Activated CD4-positive, alpha-beta T cell treated with anti-CD3 and anti-CD28 coated beads, Interleukin-2, amount 10 ng/mL, durations not matched to agents 24 days and 14 days (primary cell): ENCODE data around the gene CSRP1. TPM values are rescaled to one million over a fixed set of nuclear protein-coding genes. Genes with fewer than 3 reads are reported as not detected.
A peak's percentile ranks its signal among the peaks of the same experiment; 100 is the strongest.

Source experiments
- DNase-seq: peaks from one replicate; pipeline ENCODE4 v3.0.0; 2022
- H3K27ac Mint-ChIP-seq: one replicate; pipeline ENCODE4 v1.8.0; 2022; ENCODE audit warnings: mild to moderate bottlenecking, mixed read lengths
- H3K27me3 Mint-ChIP-seq: one replicate; pipeline ENCODE4 v1.8.0; 2022; ENCODE audit warnings: mixed read lengths
- H3K36me3 Mint-ChIP-seq: one replicate; pipeline ENCODE4 v1.8.0; 2022; ENCODE audit warnings: low read depth, mild to moderate bottlenecking, mixed read lengths
- H3K4me1 Mint-ChIP-seq: one replicate; pipeline ENCODE4 v1.8.0; 2021; ENCODE audit warnings: mixed read lengths
- H3K4me3 Mint-ChIP-seq: one replicate; pipeline ENCODE4 v1.8.0; 2022; ENCODE audit warnings: mild to moderate bottlenecking, moderate library complexity, mixed read lengths
- H3K9me3 Mint-ChIP-seq: one replicate; pipeline ENCODE4 v1.8.0; 2021; ENCODE audit warnings: mixed read lengths
- intact Hi-C: fragments of 100-400 bp; cut with micrococcal nuclease; formaldehyde crosslinking; loops from one replicate; pipeline ENCODE4 v1.15.1; 2023
- total RNA-seq: library from RNA; stranded (reverse); gene quantifications from 2 replicates; pipeline ENCODE4 v1.2.3, GENCODE V29; 2022

Gene CSRP1
- total RNA-seq, 1 donor from 2014 or later, result 59.0 TPM

DNA sequence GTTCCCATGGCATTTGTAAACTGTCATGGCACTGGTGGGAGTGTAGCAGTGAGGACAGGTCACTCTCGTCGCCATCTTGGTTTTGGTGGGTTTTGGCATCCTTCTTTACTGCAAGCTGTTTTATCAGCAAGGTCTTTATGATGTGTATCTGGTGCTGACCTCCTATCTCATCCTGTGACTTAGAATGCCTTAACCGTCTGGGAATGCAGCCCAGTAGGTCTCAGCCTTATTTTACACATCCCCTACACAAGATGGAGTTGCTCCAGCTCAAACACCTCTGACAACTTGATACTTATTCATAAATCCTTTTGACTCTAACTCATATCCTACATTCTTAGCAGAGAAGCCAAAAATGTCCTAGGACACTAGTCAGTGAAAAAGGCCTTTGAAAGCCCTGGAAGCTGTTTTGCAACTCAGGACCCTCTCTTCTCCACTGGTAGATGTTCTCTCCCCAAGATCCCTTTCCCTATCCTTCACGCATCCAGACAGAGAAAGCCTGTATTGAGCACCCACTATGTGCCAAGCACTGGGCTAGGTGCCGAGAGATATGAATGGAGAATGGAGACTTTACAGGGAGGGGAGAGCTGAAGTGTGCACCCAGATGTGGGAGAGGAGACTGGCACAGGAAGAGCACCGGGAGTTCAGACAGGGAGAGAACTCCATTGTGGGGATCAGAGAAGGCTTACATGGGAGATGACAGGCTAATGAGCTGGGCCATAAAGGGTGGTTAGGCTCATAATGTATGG is 6.7 kb upstream of the CSRP1 start:
- no peaks in the 10 kb centered on the region for H3K9me3 Mint-ChIP-seq
- no peak overlapping the region for H3K27ac Mint-ChIP-seq
- H3K27me3 Mint-ChIP-seq, result no peaks in the 10 kb centered on the region
- H3K4me1 Mint-ChIP-seq, result peaks cover 17% of the 10 kb centered on the region
- H3K36me3 Mint-ChIP-seq, result peaks cover 2% of the 10 kb centered on the region
- H3K4me3 Mint-ChIP-seq, result no peak overlapping the region
- no peak for DNase-seq
- intact Hi-C loops, result loop anchor here (1.0 kb wide), 2 partner anchors 31 to 65 kb away; no protein-coding TSS in a partner anchor

DNA sequence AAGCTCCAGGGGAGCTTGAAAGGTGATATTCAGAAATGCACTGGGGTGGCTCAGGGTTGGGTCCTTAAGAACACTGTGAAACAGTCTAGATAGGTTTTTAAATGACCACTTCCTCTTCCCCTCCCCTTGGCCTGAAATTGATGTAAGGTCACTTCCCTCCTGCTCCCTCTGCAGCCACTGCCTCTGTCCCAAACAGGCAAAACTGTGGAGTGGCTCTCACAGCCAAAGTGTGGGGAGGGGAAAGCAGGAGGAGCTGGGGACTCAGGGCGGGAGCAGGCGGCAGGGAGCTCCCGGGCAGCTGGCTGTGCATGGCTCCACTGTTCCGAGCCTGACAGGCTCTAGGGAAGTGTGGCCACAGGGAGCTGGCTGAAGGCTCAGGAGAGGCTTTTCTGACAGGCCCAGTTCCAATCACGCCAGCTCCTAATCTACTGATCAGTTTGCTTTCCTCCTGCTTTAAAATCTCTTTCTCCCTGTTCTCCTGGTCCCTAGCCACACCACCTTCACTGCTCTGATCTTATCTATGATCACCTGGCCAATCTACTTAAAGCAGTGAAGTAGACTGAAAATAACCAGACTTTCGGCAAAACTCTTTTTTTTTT is 5.1 kb upstream of the CSRP1 start:
- intact Hi-C loops, result no loop called here
- Mint-ChIP-seq H3K27me3 (no peaks in the 10 kb centered on the region), H3K27ac (no peak overlapping the region), H3K4me1 (peaks cover 25% of the 10 kb centered on the region), H3K36me3 (peaks cover 5% of the 10 kb centered on the region), H3K4me3 (no peak overlapping the region), H3K9me3 (no peaks in the 10 kb centered on the region)
- no peak for DNase-seq

- H3K27me3 Mint-ChIP-seq, result no peaks in the 10 kb centered on the region
- intact Hi-C loops, result no loop called here
- H3K27ac Mint-ChIP-seq, result no peak overlapping the region
- H3K4me3 Mint-ChIP-seq, result no peak overlapping the region
- DNase-seq, result no peak
- H3K36me3 Mint-ChIP-seq, result peaks cover 5% of the 10 kb centered on the region
- H3K9me3 Mint-ChIP-seq, result no peaks in the 10 kb centered on the region
- peaks cover 25% of the 10 kb centered on the region for H3K4me1 Mint-ChIP-seq
Measured at GRCh38 chr1:201511396-201511940, 4.5 kb upstream of the CSRP1 start.

GRCh38 chr1:201510734-201511133 is 3.8 kb upstream of the CSRP1 start:
- no peaks in the 10 kb centered on the region for H3K9me3 Mint-ChIP-seq
- H3K36me3 Mint-ChIP-seq, result peaks cover 5% of the 10 kb centered on the region
- H3K4me3 Mint-ChIP-seq, result no peak overlapping the region
- H3K4me1 Mint-ChIP-seq, result peaks cover 31% of the 10 kb centered on the region
- H3K27ac Mint-ChIP-seq, result no peak overlapping the region
- intact Hi-C loops, result no loop called here
- no peaks in the 10 kb centered on the region for H3K27me3 Mint-ChIP-seq
- DNase-seq, result no peak

DNA sequence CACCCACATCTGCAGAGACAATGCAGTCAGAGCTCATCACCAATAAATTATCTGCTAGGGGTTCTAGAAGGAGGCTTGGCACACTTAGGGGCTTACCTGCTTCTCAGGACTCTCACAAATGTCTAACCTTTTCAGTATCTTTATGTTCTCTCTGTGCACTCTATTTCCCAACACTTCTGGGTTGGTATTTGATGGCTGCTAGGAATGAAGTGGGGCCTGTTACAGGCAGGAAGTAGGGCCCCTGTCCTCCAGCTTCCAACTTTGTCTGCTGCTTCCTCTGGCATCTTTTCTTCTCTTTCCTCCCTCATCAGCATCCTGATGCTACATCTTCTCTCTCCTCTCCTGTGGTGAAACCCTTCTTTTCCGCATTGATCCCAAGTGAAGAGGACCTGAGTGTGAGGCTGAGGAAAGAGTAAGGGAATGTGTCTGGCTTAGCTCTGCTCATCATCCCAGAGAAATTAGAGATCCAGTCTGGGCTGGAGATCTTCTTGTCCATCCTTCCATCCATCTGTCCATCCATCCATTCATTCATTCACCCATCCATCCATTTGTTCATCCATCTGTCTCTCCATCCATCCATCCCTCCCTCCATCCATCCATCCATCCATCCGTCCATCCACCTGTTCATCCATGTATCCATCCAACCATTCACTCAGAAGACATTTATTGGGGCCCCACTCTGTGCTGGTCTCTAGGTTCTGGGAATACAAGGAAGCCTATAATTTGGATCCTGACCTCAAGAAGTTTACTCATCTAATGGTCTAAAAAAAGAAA is 2.9 kb upstream of the CSRP1 start:
- Mint-ChIP-seq H3K27ac (no peak overlapping the region), H3K36me3 (peaks cover 8% of the 10 kb centered on the region), H3K4me3 (no peak overlapping the region), H3K27me3 (no peaks in the 10 kb centered on the region), H3K9me3 (no peaks in the 10 kb centered on the region), H3K4me1 (peaks cover 39% of the 10 kb centered on the region)
- intact Hi-C loops, result no loop called here
- DNase-seq, result no peak

- H3K27ac Mint-ChIP-seq, result no peak overlapping the region
- H3K9me3 Mint-ChIP-seq, result no peaks in the 10 kb centered on the region
- peaks cover 8% of the 10 kb centered on the region for H3K36me3 Mint-ChIP-seq
- intact Hi-C loops, result no loop called here
- H3K4me3 Mint-ChIP-seq, result no peak overlapping the region
- peaks cover 40% of the 10 kb centered on the region for H3K4me1 Mint-ChIP-seq
- no peak for DNase-seq
- no peaks in the 10 kb centered on the region for H3K27me3 Mint-ChIP-seq
Measured at GRCh38 chr1:201508809-201509208, 1.9 kb upstream of the CSRP1 start.

DNA sequence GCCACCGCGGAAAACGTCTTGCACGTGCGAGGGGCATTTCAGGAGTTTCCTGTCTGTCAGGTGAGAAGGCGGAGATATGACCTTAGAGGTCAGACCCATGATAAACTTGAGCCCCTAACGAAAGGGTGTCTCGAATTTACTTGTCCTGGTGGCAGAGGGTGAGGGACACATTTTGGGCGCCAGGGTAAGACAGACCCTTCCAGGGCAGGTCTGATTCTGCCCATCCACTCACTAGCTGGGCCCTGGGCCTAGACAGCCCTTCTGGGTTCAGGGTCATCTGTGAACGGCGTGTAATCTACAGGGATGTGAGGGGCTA is 395 bp upstream of the CSRP1 start:
- Mint-ChIP-seq H3K36me3 (peaks cover 13% of the 10 kb centered on the region), H3K27me3 (no peaks in the 10 kb centered on the region), H3K27ac (peak overlapping the region; percentile 91), H3K4me3 (peak overlapping the region; percentile 94), H3K4me1 (peaks cover 37% of the 10 kb centered on the region), H3K9me3 (no peaks in the 10 kb centered on the region)
- no peak for DNase-seq
- intact Hi-C loops, result loop anchor here (1.0 to 2.0 kb wide), 3 partner anchors 25 to 321 kb away; partner anchors contain the start of genes IPO9 and PHLDA3

GRCh38 chr1:201506092-201506491 is 831 bp downstream of the CSRP1 start:
- DNase-seq, result no peak
- Mint-ChIP-seq H3K36me3 (peaks cover 13% of the 10 kb centered on the region), H3K4me1 (peaks cover 39% of the 10 kb centered on the region), H3K27me3 (no peaks in the 10 kb centered on the region), H3K27ac (peak overlapping the region; percentile 89), H3K9me3 (no peaks in the 10 kb centered on the region), H3K4me3 (peak overlapping the region; percentile 94)
- intact Hi-C loops, result loop anchor here (2.0 kb wide), 2 partner anchors 37 to 323 kb away; partner anchors contain the start of genes IPO9 and PHLDA3

DNA sequence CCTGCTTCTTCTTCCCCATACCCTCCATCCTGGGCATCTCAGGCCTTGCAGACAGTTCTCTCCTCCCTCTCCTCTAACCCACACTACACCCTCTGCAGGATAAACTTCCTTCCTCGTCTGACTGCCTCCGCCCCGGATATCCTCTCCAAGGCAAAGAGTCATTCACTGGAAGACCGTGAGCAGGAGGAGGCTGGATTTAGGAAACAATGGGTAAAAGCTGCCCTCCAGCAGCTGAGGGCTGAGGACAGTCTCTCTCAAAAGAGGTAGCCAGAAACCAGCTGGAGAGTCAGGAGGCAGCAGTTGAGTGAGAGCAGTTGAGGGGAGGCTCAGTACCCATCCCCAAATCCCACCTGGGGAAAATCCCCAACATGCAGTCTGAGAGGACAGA is 1.4 kb downstream of the CSRP1 start:
- DNase-seq, result no peak
- Mint-ChIP-seq H3K27me3 (no peaks in the 10 kb centered on the region), H3K4me1 (peaks cover 39% of the 10 kb centered on the region), H3K36me3 (peaks cover 13% of the 10 kb centered on the region), H3K9me3 (no peaks in the 10 kb centered on the region), H3K4me3 (peak overlapping the region; percentile 94), H3K27ac (peak overlapping the region; percentile 89)
- intact Hi-C loops, result no loop called here

DNA sequence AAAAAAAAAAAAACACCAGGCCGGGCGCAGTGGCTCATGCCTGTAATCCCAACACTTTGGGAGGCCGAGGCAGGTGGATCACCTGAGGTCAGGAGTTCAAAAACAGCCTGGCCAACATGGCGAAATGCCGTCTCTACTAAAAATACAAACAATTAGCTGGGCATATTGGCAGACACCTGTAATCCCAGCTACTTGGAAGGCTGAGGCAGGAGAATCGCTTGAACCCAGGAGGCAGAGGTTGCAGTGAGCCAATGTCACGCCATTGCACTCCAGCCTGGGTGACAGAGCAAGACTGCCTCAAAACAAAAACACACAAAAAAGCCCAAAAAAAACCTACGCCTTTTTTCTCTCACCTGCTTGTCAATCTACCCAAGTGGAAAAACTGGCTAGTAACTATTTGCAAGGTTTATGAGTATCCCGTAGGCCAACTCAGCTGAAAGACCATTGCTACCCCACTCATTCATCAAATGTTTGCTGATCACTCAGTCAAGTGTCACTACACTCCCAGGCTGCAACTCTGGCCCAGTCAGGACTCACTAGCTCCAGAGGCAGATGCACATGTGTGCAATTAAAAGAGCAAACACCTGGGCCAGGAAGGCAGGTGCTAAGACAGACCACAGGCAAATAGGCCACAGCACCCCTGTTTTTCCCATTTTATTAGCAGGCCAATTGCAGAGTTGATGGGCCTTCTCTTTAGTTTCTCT is 2.0 kb downstream of the CSRP1 start:
- intact Hi-C loops, result no loop called here

GRCh38 chr1:201504179-201504631 is 2.7 kb downstream of the CSRP1 start:
- no peak for DNase-seq
- intact Hi-C loops, result no loop called here
- H3K4me1 Mint-ChIP-seq, result peaks cover 32% of the 10 kb centered on the region

More for the DNA sequence above, 2.0 kb downstream of the CSRP1 start:
- Mint-ChIP-seq H3K27me3 (no peaks in the 10 kb centered on the region), H3K27ac (peak overlapping the region; percentile 89), H3K9me3 (no peaks in the 10 kb centered on the region), H3K36me3 (peaks cover 12% of the 10 kb centered on the region), H3K4me1 (peaks cover 38% of the 10 kb centered on the region), H3K4me3 (peak overlapping the region; percentile 94)
- DNase-seq, result no peak

DNA sequence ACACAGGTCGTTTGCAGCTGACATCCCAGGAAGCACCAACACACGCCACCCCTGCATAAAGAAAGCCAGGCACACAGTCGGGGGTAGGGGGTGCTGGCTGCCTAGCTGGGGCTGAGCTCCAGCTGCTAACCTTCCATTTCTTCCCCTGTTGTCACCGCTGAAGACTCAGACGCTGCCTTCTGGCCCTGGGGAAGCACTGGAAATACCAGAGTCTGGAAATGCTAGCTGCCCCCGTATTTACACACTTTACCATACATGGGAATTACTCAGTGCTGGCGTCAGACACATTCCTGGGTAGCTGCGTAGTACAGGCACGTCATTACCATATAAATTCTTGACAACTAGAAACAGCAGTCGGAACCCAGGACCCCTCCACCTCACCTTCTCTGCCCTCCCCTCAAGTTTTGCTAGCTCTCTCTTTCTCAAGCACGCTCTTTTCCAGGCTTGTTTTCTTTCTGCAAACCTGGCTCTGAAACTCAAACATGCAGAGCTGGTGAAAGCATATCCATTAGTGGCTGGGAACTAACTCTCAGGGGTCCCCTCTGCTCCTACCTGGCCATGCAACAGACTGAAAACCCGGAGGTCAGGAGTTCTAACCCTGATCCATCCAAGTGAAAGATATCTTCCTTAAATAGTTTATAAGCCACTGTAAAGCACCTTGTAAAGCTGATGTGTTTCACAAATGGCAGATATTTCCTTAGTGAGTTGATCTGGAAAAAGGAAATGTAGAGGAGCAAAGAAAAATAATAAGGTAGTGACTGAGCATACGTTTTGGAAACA is 3.3 kb downstream of the CSRP1 start:
- Mint-ChIP-seq H3K4me1 (peaks cover 30% of the 10 kb centered on the region), H3K27ac (no peak overlapping the region), H3K4me3 (no peak overlapping the region), H3K27me3 (no peaks in the 10 kb centered on the region), H3K36me3 (peaks cover 11% of the 10 kb centered on the region), H3K9me3 (no peaks in the 10 kb centered on the region)
- intact Hi-C loops, result no loop called here
- no peak for DNase-seq

More at GRCh38 chr1:201504179-201504631, 2.7 kb downstream of the CSRP1 start:
- H3K36me3 Mint-ChIP-seq, result peaks cover 11% of the 10 kb centered on the region
- no peaks in the 10 kb centered on the region for H3K27me3 Mint-ChIP-seq
- no peaks in the 10 kb centered on the region for H3K9me3 Mint-ChIP-seq
- no peak overlapping the region for H3K4me3 Mint-ChIP-seq
- no peak overlapping the region for H3K27ac Mint-ChIP-seq

GRCh38 chr1:201502511-201502857 is 4.4 kb downstream of the CSRP1 start:
- DNase-seq, result no peak
- Mint-ChIP-seq H3K27ac (no peak overlapping the region), H3K27me3 (no peaks in the 10 kb centered on the region), H3K36me3 (peaks cover 9% of the 10 kb centered on the region), H3K9me3 (no peaks in the 10 kb centered on the region), H3K4me1 (peaks cover 25% of the 10 kb centered on the region), H3K4me3 (no peak overlapping the region)
- intact Hi-C loops, result no loop called here
